Embryonic facial prominence (tissue), 1 donor: ENCODE data around the gene NELFCD.
"Not testable (repeated sequence)": the region's sequence is repeated elsewhere in the genome, so short reads cannot be mapped to it uniquely, and the experiment has no call there.

Source experiments
- DNase-seq: peaks from one replicate; pipeline ENCODE4 v3.0.0-alpha.2; 2016; ENCODE audit errors: extremely low spot score

The NELFCD gene

DNA sequence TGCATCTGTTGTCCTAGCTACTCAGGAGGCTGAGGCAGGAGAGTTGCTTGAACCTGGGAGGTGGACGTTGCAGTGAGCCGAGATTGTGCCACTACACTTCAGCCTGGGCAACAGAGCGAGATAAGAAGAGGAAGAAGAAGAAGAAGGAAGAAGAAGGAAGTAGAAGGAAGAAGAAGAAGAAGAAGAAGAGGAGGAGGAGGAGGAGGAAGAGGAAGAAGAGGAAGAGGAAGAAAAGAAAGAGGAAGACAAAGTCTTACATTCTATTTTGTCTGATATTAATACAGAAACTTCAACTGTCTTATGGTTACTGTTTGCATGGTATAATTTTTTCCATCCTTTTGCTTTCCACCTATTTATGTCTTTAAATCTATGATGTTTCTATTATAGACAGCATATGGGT lies 7.2 kb upstream of the NELFCD start:
- no peak for DNase-seq

DNA sequence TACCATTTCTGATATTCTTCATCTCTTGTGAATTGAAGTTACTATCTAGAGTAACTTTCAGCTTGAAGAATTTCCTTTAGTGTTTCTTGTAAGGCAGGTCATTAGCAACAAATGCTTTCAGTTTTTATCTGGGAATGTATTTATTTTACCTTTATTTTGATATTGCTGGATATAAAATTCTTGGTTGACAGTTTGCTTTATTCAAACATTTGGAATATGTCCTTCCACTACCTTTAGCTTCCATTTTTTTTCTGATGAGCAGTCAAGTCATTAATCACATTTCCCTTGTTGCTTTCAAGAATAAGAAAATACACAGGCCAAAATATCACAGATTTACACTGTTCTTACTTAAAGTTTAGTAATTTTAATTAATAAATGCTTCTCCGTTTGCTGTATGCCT lies 5.7 kb upstream of the NELFCD start:
- no peak for DNase-seq

DNA sequence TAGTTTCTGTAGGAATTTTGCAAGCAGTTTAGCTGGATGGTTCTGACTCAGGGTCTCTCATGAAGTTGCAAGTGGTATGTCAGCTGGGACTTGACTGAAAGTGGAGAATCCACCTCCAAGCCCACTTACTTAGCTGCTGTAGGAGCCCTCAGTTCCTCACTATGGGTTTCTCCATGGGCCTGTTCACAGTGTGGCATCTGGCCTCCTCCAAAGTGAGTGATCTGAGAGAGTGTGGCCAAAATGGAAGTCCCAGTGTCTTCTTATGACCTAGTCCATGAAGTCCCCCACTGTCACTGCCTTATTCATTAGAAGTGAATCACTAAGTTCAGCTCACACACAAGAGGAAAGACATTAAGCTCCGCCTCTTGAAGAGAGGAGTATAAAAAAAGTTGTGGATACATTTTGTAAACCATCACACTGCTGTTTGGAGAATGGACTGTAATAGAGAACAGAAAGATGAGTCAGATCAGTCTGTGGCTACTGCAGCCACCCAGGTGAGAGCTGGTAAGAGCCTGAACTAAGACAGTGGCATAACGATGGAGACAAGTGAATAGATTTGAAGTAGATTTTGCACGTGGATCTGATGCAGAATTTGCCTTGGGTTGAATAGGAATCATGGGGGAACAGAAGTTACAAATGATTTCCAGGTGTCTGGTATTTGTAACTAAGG lies 4.9 kb upstream of the NELFCD start:
- no peak for DNase-seq

DNA sequence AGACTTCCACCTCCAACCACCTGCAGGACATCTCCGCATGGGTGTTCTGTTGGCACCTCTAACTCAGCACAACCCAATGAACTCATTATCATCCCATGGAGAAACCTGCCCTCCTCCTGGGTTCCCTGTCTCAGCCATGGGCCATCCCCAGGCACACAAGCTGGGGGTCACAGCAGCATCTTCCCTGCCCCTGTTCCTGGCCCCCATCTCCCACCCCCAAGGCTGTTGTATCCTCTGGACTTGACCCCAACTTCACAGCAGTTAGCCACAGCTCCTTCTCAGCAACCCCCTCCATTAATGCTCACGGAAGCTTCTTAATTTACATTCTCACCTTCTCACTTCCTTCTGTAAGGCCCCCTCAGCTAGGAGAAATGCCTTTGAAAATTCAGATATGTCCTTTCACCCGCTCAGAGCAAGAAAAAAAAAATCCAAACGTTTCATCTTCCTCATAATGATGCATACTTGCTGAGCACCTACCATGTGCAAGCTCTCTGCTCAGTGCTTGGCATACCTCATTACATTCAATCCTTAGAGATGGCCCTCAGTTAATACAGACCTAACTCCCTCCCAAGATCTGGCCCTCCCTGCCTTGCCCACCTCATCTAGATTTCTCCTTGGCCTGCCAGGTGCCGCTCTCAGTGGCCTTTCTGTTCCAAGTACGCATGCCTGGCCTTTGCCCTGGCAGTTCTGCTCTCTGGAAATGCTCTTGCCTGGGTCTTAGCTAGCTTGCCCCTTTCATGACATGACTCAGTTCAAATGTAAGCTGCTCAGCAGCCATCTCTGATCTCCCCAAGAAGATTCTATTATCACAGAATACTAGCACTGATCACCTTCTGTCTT lies 2.5 kb upstream of the NELFCD start:
- DNase-seq = no peak

DNA sequence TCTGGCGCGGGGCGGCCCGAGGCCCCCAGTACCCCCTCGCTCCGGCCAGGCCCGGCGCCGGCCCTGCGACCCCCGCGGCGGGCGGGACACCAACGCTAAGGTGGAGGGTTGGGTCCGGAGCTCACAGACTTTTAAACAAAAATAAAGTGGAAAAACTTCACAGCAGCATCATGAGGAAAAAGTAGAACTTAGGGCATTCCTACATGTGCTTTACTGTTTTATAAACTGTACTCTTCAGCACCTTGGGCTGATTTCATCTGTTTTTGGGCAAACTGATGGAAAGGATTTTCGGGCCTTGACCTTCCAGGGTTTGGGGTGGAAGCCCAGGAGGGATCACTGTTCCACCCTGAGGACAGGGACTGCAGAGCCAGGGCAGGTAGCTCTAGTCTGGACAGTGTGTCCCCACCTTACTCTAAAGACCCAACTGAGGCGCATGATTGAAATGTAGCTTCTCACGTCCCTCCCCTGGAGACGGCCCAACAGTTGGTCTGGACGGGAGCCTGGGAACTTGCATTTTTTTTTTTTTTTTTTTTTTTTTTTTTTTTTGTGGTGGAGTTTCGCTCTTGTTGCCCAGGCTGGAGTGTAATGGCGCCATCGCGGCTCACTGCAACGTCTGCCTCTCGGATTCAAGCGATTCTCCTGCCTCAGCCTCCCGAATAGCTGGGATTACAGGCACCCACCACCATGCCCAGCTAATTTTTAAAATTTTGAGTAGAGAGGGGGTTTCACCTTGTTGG lies 740 bp downstream of the NELFCD start:
- DNase-seq = no peak

DNA sequence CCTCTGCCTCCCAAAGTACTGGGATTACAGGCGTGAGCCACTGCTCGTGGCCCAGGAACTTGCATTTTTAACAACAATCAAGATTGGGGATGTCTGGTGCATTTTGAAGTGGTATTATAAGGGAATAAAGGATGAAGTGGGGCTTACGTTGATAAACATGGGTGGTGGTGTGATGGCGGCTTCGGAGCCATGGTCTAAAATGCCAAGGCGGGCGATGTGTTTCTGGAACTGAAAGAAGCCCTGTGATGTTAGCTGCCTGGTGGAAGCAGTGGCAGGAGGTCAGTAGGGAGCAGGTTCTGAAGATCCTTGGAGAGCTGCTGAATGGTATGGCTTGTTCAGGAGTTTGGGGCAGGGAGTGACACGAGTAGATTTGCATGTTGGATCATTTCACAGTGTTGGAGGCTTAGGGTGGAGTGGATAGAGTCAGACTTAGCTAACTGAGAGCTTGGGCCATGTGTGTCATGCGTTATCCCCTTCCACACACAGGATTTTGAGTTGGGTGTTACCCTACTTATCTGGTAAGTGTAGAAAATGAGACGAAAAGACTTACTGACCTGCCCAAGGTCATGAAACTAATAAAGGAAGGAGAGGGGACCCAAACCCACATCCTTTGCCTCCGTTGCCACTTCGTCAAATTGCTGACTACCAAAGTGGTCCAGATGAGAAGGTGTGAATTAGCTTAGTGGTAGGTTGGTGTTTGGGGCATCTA lies 1.5 kb downstream of the NELFCD start:
- DNase-seq = no peak

DNA sequence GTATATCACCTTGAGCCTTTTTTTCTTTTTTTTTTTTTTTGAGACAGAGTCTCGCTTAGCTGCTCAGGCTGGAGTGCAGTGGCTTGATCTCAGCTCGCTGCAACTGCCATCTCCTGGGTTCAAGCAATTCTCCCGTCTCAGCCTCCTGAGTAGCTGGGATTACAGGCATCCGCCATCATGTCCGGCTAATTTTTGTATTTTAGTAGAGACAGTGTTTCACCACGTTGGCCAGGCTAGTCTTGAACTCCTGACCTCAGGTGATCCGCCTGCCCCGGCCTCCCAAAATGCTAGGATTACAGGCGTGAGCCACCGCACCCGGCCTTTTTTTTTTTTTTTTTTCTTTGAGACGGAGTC lies 2.0 kb downstream of the NELFCD start:
- not testable (repeated sequence) for DNase-seq

DNA sequence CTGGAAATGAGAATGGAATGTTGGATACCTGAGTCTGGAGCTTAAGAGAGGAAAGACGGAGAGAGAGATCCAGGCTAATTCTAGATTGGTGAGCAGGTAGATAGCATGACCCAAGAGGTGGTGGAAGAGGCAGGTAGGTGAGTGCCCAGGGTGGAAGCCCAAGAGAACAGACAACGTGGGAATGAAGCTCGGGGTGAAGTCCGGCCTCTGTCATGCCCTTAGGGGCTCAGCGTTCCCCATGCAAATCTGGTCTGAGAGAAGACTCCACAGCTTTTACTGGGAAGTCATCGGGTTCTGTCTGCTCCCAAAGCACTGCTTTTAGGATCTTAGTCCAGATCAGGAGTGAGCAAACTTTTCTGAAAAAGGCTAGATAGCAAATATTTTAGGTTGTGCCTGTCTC lies 3.6 kb downstream of the NELFCD start:
- DNase-seq = no peak

DNA sequence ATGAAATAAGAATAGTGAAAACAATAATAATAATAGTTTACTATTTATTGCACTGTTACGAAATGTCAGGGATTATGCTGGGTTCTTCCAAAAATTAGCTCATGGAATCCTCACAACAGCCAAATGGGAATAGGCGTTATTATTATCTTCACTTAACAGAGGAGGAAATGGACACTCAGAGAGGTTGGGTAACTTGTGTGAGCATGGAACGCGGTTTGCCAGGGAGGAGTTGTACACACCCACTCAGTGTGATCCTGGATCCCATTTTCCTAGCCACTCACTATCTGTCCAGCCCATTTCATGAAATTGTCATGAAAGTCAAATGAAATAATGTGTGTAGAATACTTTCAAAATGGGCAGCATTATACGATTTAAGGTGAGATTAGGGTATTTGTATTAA lies 4.6 kb downstream of the NELFCD start:
- no peak for DNase-seq

DNA sequence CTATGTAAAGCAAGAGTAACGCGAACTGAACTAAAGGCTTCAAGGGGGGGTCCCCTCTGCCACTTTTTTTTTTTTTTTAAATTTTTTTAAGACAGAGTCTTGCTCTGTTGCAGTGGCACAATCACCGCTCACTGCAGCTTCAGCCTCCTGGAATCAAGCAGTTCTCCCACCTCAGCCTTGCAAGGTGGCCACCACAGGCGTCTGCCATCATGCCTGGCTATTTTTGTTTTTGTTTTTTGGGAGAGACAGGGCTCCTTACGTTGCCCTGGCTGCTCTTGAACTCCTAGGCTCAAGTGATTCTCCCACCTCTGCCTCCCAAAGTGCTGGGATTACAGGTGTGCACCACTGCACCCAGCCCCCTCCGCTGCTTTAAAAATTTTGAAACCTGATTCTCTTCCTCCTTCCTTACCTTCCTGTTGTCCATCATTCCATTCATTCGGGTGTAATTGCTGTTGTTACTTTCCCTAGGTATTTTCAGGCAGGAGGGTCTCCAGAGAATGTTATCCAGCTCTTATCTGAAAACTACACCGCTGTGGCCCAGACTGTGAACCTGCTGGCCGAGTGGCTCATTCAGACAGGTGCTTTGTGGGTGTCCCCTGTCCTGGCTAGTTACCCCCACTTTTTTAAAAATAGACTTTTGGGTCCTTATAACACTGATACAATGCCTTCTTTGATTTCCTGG lies 5.4 kb downstream of the NELFCD start:
- no peak for DNase-seq

DNA sequence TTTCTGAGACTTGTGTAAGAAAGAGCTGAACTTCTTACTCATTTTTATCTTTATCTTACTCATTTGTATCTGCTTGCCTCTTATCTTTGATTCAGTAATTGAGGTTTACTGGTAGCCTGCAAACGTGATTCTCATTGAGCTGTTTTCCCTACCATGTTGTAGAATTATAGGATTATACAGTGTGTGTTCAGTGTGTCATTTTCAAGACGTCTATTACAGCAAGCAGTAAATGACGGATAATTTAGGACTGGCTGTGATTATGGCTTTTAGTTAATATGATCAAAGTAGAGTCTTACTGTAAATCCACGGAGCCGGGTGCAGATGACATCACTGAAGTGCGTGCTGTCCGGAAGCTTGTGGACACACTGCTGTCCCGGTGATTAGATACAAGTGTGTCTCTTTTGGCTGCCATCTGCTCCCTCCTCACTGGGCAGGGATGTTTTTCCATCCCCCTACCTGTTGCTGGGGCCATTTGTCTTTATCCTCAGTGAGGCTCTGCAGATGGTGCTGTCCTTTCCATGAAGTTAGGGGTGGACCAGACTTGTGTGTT lies 6.0 kb downstream of the NELFCD start:
- DNase-seq = no peak

DNA sequence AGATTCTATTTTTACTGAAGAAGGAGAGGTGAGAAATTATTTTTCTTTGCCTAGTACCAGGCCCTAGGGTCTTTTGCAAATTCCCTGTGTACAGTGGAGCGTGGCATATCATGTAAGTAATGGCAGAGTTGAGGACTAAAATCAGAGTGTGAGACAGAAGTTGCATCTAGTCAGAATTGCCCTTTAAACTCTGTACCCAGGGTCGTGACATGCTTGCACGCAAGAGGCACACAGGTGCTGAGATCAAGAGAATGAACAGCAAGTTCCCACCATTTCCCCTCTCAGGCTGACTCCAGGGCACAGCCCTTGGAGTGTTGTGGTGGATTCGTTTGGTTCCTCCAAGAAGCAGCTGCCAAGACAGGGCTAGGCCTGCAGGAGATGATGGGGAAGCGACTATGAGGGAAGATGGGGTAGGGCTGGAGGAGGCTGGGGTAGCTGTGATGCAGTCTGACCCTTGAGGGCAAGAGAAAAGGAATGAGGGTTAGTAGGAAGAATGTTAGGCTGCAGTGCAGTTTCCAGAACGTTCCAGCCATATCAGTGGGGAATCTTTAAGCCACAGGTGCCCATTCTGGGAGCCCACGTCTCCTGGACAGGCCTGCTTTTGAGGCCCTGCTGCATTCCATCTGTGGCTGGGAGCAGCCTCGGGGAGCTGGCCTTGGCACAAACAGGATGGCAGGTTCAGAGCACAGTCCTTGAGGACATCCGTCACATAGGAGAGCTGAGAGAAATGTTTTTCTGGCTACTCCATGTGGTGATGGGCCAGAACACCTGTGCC lies 6.9 kb downstream of the NELFCD start:
- no peak for DNase-seq

DNA sequence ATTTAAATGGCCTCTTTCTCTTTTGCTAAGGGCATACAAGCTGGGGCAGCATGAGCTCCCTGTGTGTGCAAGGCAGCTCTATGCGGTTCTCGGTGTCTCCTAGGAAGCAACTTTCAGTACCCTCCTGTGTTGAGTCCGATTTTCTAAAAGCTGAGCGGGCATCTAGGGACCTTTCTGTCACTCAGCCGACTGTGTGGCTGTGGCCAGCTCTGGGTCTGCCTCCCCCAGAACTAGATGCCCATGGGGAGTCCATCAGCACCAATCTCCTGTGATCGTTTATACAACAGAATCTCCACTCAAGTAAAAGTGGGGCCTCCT lies 7.5 kb downstream of the NELFCD start:
- DNase-seq = no peak

DNA sequence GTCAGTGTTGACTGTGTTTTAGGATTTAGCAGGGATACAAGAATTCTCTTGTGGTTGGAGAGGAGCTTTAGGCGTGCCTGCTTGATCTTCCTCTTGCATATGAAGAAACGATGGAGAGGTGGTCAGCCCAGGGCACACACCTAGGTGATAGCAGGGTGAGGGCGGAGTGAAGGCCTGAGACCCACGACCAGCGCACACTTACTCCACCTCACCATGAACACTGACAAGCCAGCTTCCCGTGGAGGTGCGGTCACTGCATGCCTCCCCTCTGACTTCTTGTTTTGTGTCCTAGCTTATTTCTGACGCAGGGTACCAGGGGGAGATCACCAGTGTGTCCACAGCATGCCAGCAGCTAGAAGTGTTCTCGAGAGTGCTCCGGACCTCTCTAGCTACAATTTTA lies 8.1 kb downstream of the NELFCD start:
- DNase-seq = no peak

DNA sequence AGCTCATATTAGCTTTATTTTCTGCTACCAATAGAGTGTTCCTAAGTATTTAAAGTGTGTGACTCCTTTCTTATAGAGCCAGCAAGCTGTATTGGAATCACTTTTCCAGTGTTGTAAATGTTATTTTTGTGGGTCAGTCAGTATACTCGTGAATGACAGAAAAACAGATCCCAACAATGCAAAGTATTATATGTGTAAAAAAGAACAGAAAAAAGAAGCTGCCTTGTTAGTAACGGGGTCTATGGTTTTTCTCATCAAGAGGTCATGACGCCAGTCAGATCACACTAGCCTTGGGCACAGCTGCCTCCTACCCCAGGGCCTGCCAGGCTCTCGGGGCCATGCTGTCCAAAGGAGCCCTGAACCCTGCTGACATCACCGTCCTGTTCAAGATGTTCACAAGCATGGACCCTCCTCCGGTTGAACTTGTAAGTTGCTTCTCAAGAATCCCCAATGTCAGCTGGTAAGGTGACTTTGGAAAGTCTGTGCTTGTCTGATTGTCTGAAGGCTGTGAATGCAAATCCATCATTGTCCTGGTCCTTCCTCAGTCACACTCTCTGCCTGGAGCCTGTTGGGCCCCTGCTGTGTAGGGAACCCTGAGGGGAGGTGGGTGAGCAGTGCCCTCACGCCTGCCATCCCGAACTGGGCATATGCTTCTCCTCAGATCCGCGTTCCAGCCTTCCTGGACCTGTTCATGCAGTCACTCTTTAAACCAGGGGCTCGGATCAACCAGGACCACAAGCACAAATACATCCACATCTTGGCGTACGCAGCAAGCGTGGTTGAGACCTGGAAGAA lies 9.8 kb downstream of the NELFCD start:
- DNase-seq = no peak

DNA sequence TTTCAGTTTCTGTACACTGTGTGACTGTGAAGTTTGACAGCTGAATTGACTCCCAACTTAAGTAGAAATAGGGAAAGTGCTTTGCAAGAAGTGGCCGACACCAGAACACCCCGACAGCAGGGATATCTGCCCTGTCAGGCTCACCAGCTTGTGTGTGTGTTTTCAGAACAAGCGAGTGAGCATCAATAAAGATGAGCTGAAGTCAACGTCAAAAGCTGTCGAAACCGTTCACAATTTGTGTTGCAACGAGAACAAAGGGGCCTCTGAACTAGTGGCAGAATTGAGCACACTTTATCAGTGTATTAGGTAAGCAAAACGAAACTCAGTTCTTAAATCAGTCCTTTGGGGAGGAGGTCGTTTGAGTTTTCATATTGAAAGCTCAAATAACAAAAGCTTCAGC lies 10.7 kb downstream of the NELFCD start:
- no peak for DNase-seq

DNA sequence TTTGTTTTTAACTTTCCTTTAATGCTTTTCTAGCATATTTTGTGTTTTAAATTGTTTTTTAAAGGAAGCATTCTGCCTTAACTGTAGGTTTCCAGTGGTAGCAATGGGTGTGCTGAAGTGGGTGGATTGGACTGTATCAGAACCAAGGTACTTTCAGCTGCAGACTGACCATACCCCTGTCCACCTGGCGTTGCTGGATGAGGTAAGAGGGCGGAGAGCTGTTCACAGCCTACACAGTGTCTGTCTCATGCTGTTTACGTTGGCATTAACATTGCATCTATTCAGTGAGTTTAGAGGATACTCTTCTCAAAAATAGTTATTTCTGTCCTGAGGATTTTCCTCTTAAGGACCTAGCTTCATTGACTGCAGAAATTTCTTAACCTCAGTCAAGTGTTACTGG lies 11.9 kb downstream of the NELFCD start:
- DNase-seq = no peak

DNA sequence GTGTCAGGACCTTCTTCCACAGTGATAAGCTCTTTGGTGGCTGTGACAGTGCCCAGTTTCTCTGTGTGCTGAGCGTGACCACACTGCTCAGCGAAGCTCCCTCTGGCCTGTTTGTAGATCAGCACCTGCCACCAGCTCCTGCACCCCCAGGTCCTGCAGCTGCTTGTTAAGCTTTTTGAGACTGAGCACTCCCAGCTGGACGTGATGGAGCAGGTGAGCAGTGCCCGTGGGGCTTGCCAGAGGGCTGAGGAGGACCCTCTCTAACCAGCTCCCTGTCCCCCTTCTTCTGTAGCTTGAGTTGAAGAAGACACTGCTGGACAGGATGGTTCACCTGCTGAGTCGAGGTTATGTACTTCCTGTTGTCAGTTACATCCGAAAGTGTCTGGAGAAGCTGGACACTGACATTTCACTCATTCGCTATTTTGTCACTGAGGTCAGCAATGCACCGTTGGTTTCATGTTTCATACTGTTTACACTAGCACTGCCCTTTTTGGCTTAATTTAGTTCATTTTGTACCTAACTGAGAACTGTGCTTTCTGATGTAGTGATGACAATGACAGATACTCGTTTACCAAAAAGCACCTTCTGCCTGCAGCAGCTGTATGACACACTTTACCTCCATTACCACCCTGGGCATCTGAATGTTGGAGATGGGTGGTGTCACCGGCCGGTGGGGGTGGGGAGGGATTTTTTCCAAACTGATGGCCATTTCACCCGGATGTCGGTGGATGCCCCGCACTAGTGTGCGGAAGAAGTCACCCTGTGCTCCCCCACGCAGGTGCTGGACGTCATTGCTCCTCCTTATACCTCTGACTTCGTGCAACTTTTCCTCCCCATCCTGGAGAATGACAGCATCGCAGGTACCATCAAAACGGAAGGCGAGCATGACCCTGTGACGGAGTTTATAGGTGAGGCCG lies 12.5 kb downstream of the NELFCD start:
- DNase-seq = no peak
